GM19351 (cell line): ENCODE data around the gene PHKB.
A peak's percentile ranks its signal among the peaks of the same experiment; 100 is the strongest.
"Not testable (repeated sequence)": the region's sequence is repeated elsewhere in the genome, so short reads cannot be mapped to it uniquely, and the experiment has no call there.

Experiments
- ATAC-seq: cut with Tn5 transposase; IDR thresholded peaks from one replicate; pipeline ENCODE4 v1.9.1; 2021; ENCODE audit warnings: mild to moderate bottlenecking, moderate library complexity; ENCODE audit not compliant: unreplicated experiment

Gene PHKB

GRCh38 chr16:47504599-47504998 is 43.5 kb downstream of the PHKB start:
- ATAC-seq: no peak

DNA sequence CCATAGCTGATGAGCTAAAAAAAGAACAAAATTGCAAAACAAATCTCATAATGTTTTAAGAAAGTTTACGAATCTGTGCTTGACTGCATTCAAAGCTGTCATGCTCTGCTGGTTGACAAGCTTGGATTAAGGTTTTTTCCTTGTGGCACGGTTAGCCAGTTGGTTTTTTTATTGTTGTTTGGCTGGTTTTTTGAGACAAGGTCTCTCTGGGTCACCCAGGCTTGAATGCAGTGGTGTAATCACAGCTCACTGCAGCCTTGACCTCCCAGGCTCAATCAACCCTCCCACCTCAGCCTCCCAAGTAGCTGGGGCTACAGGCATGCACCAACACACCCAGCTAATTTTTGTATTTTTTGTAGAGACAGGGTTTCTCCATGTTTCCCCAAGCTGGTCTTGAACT is 45.7 kb downstream of the PHKB start:
- no peak for ATAC-seq

DNA sequence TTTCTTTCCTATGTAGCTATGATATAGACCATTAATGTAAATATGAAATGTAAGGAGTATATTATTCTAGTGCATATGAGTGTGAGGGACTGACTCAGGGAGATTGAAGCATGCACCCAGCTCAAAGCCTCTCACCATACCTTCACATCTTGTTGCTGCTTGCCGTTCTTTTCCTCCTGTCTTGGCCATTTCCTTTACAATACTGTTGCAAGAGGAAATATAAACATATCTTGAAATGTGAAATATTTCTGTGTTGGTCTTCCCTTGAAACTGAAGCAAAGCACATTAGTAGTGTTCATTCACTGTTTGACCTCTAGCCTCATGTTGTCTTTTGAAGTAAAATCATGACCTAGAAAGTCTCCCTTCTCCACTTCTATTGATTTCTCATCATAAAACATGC is 46.6 kb downstream of the PHKB start:
- ATAC-seq: no peak

GRCh38 chr16:47511882-47512281 is 50.8 kb downstream of the PHKB start:
- no peak for ATAC-seq

- no peak for ATAC-seq
These were observed 57.9 kb downstream of the PHKB start for GRCh38 chr16:47519037-47519436.

GRCh38 chr16:47519546-47519945 is 58.4 kb downstream of the PHKB start:
- no peak for ATAC-seq

- ATAC-seq: no peak
These were observed 59.0 kb downstream of the PHKB start for GRCh38 chr16:47519996-47520679.

DNA sequence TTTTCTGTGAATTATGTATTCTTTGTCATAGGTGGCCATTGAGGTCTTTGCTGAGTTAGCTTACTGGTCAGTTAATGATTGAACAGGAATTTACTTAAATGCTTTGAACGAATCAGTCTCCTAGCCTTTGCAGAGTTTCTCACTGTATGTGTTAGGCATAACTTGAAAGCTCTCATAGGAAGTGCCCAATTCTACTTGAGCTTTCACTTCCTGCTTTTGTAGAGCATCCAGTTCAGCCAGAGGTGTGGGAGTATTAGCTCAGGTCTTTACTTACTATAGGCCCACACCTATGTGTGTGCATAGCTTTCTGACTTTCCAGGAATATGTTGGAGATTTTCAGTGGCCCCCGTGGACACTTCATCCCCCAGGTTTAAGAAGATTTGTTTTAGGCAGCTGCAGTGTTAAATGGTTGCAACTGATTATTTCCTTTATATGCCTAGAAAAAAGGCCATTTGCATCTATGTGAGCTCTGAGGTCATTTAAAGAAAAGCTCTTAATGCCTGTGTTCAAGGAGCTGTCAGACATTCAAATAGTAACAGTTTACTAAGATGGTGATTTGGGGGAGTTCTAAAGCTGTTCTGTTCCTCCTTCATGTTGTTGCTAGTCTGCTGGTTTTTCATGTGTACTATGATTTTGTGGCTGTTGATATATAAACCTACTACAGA is 62.3 kb downstream of the PHKB start:
- peak; percentile 99 for ATAC-seq

DNA sequence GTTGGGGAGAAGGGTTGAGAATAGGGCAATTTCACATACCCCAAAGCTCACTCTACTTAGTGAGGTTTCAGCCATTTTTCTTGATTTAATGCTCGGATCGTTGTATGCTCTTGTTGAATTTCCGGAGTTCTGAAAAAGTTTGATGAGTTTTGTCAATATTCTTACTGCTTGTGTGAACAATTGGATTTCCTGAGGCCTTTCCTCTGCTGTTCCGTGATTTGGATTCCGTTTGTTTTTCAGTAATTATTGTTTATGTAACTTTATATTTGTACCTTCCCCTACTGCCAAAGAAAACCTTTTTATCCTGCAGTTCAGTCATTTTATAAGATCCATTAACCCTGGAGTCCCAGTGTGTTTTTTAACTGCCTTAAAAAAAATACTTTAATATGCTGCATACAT is 62.9 kb downstream of the PHKB start:
- ATAC-seq: no peak

- ATAC-seq: no peak
These were observed 67.3 kb downstream of the PHKB start for GRCh38 chr16:47528431-47528830.

- no peak for ATAC-seq
These were observed 72.7 kb downstream of the PHKB start for GRCh38 chr16:47533744-47534292.

GRCh38 chr16:47538472-47538871 is 77.3 kb downstream of the PHKB start:
- no peak for ATAC-seq

DNA sequence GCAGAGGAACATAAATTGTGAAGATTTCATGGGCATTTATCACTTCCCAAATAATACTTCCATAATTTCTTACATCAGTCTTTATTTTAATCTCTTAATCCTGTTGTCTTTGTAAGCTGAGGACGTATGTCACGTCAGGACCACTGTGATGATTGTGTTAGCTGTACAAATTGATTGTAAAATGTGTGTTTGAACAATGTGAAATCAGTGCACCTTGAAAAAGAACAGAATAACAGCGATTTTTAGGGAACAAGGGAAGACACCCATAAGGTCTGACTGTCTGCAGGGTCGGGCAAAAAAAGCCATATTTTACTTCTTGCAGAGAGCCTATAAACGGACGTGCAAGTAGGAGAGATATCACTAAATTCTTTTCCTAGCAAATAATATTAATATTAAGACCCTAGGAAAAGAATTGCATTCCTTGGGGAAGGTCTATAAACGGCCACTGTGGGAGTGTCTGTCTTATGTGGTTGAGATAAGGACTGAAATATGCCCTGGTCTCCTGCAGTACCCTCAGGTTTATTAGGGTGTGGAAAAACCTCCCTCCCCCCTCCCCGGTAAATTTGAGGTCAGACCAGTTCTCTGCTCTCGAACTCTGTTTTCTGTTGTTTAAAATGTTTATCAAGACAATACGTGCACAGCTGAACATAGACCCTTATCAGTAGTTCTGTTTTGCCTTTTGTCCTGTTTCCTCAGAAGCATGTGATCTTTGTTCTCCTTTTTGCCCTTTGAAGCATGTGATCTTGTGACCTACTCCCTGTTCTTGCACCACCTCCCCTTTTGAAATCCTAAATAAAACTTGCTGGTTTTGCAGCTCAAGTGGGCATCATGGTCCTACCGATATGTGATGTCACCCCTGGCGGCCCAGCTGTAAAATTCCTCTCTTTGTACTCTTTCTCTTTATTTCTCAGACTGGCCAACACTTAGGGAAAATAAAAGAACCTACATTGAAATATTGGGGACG is 78.9 kb downstream of the PHKB start:
- not testable (repeated sequence) for ATAC-seq

GRCh38 chr16:47541135-47541534 is 80.0 kb downstream of the PHKB start:
- ATAC-seq: not testable (repeated sequence)

DNA sequence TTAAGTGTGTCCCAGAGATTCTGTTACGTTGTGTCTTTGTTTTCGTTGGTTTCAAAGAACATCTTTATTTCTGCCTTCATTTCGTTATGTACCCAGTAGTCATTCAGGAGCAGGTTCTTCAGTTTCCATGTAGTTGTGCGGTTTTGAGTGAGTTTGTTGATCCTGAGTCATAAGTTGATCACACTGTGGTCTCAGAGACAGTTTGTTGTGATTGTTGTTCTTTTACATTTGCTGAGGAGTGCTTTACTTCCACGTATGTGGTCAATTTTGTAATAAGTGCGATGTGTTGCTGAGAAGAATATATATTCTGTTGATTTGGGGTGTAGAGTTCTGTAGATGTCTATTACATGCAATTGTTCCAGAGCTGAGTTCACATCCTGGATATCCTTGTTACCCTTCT is 83.1 kb downstream of the PHKB start:
- ATAC-seq: not testable (repeated sequence)

DNA sequence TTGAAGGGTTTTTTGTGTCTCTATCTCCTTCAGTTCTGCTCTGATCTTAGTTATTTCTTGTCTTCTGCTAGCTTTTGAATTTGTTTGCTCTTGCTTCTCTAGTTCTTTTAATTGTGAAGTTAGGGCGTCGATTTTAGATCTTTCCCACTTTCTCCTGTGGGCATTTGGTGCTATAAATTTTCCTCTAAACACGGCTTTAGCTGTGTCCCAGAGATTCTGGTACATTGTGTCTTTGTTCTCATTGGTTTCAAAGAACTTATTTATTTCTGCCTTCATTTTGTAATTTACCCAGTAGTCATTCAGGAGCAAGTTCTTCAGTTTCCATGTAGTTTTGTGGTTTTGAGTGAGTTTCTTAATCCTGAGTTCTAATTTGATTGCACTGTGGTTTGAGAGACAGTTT is 90.1 kb downstream of the PHKB start:
- ATAC-seq: not testable (repeated sequence)

DNA sequence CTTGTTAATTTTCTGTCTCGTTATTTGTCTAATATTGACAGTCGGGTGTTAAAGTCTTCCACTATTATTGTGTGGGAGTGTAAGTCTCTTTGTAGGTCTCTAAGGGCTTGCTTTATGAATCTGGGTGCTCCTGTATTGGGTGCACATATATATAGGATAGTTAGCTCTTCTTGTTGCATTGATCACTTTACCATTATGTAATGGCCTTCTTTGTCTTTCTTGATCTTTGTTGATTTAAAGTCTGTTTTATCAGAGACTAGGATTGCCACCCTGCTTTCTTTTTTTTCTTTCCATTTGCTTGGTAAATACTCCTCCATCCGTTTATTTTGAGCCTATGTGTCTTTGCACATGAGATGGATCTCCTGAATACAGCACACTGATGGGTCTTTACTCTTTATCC is 90.6 kb downstream of the PHKB start:
- ATAC-seq: not testable (repeated sequence)

- ATAC-seq: no peak
These were observed 92.9 kb downstream of the PHKB start for GRCh38 chr16:47553853-47554564.

DNA sequence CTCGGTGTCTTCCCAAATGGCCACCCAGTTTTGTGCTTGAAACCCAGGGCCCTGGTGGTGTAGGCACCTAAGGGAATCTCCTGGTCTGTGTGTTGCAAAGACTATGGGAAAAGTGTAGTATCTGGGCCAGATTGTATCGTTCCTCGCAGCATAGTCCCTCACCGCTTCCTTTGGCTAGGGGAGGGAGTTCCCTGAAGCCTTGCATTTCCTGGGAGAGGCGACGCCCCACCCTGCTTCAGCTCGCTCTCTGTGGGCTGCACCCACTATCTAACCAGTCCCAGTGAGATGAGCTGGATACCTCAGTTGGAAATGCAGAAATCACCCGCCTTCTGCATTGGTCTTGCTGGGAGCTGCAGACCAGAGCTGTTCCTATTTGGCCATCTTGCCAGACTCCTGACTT is 93.5 kb downstream of the PHKB start:
- ATAC-seq: not testable (repeated sequence)

- no peak for ATAC-seq
These were observed 100.2 kb downstream of the PHKB start for GRCh38 chr16:47561286-47561685.

- no peak for ATAC-seq
These were observed 101.2 kb downstream of the PHKB start for GRCh38 chr16:47562366-47562765.
